Progenitor cell of endocrine pancreas (in vitro differentiated cells): ENCODE data around the gene CERCAM. TPM values are rescaled to one million over a fixed set of nuclear protein-coding genes. Genes with fewer than 3 reads are reported as not detected.

ENCODE experiments used
- DNase-seq: peaks from one replicate; pipeline ENCODE4 v3.0.0; 2021; ENCODE audit warnings: low spot score; ENCODE audit not compliant: unreplicated experiment
- H3K27ac Mint-ChIP-seq: 2 replicates; pipeline ENCODE4 v1.8.0; 2021; ENCODE audit warnings: mild to moderate bottlenecking, moderate library complexity, mixed read lengths
- H3K27me3 Mint-ChIP-seq: 2 replicates; pipeline ENCODE4 v1.8.0; 2021; ENCODE audit warnings: mixed read lengths
- H3K36me3 Mint-ChIP-seq: 2 replicates; pipeline ENCODE4 v1.8.0; 2022; ENCODE audit warnings: mixed read lengths; ENCODE audit not compliant: insufficient read depth
- H3K4me1 Mint-ChIP-seq: 2 replicates; pipeline ENCODE4 v1.8.0; 2021; ENCODE audit warnings: low read depth, mixed read lengths
- H3K4me3 Mint-ChIP-seq: 2 replicates; pipeline ENCODE4 v1.8.0; 2021; ENCODE audit warnings: low read depth, mild to moderate bottlenecking, moderate library complexity, mixed read lengths
- H3K9me3 Mint-ChIP-seq: 2 replicates; pipeline ENCODE4 v1.8.0; 2021; ENCODE audit warnings: low read depth, mixed read lengths
- total RNA-seq: library from RNA; stranded (reverse); gene quantifications from 2 replicates; pipeline ENCODE4 v1.2.1, GENCODE V29; 2021
- TF ChIP-seq, protein P1 (sequence below): fragments of 200-600 bp; sonication (generic); IDR thresholded peaks from one replicate; pipeline ENCODE4 v1.5.0; 2021; ENCODE audit warnings: antibody characterized with exemption, mild to moderate bottlenecking; ENCODE audit not compliant: unreplicated experiment

Gene CERCAM
- total RNA-seq, 1 donor from 2014 or later: 19.6 TPM

DNA sequence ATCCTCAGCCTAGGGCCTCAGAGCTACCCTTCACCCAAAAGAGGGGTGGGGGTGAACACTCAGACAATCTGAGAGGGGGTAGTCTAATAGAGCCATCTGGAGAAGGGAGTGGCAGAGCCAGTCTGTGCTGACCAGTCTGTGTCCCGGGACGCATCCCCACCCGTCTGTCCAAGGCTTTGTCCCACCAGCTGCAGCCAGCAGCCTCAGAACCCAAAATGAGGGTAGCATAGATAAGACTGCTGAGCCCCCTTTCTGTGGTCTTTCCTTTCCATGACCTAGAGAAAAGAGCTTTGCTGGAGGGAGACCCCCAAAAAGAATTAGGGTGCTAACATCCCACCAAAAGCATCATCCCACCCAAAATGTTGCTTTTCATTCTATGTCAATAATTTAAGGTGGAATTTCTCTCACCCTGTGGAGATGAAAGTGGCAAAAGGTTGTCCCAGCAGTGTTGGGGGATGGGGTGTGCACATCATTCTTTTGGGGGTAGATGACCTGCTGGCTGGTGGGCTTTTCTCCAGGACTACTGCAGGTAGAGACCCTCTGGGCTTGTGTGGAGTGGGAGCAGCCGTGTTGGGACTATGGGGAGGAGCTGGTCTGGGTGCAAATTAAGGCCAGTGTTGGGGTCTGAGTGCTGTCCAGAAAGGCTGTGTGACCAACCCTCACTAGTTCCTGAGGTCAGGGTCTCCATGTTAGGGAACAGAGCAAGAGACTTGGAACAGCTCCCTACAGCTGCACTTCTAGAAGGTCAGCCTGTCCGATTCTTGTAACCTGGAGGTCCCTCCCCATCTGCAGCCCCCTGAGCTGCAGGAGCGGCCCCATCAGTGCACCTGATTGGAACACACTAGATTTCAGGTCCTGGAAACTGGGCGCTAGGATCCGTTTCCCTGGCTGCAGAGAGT is 29.6 kb upstream of the CERCAM start:
- Mint-ChIP-seq H3K27me3 (peaks cover 49% of the 10 kb centered on the region), H3K27ac (no peak overlapping the region), H3K9me3 (no peaks in the 10 kb centered on the region), H3K36me3 (peaks cover 8% of the 10 kb centered on the region), H3K4me1 (peaks cover 4% of the 10 kb centered on the region), H3K4me3 (no peak overlapping the region)
- DNase-seq: no peak
- TF ChIP-seq, protein P1, sequence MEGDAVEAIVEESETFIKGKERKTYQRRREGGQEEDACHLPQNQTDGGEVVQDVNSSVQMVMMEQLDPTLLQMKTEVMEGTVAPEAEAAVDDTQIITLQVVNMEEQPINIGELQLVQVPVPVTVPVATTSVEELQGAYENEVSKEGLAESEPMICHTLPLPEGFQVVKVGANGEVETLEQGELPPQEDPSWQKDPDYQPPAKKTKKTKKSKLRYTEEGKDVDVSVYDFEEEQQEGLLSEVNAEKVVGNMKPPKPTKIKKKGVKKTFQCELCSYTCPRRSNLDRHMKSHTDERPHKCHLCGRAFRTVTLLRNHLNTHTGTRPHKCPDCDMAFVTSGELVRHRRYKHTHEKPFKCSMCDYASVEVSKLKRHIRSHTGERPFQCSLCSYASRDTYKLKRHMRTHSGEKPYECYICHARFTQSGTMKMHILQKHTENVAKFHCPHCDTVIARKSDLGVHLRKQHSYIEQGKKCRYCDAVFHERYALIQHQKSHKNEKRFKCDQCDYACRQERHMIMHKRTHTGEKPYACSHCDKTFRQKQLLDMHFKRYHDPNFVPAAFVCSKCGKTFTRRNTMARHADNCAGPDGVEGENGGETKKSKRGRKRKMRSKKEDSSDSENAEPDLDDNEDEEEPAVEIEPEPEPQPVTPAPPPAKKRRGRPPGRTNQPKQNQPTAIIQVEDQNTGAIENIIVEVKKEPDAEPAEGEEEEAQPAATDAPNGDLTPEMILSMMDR: no peak

DNA sequence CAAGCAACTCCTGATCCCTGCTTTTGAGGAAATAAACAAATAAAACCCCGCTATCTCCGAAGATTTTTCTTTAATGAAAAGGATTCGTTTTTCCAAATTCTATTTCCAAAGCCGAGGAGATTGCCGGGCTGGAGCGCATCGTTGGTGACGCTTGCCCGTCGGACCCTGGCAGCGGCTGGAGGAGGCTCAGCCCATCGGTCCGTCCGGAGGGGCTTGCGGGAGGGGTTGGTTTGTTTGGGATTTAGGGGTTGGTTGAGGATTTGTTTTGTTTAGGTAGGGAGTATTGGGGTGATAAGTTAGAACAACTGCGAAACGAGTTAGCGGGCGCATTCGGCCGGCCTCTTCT is 28.7 kb upstream of the CERCAM start:
- TF ChIP-seq, protein P1: no peak
- Mint-ChIP-seq H3K4me3 (no peak overlapping the region), H3K4me1 (peaks cover 5% of the 10 kb centered on the region), H3K27me3 (peaks cover 54% of the 10 kb centered on the region), H3K36me3 (peaks cover 8% of the 10 kb centered on the region), H3K9me3 (no peaks in the 10 kb centered on the region), H3K27ac (no peak overlapping the region)
- DNase-seq: no peak

DNA sequence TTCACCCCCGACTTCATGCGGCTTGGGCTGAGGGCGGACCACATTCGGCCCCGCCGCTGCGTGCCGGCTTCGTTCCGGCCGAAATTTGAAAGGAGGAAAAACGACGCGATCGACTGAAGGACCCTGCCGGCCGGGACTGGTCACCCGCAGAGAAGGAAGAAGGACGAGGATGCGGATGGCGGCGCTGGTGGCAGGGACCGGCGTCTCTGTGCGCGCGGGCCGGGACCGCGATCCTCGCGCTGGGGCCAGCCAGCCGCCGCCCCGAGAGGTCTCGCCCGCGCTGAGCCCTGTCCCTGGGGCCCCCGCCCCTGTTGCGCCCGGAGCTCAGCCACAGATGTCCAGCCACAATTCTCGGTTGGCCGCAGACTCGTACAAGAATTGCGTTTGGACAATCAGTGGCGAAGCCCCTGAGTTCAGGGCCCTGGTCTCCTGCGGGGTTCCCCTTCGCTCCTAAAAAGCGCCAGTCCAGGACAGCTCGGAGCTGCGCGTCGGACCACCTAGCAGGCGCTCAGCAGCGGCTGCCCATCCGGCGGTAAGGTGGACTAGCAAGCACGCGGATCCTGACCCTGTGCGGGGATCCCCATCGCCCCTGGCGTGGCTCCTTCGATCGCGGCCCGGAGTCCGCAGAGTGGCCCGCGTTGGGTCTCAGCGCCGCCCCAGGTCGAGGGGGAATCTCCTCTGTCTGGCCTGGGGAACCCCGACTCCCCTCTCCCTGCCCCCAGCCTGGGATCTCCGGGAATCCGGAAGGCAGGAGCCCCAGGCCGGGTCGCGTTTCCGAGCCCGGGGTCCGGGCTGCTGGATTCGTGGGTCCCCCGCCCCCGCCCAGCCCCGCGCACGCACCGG is 28.1 kb upstream of the CERCAM start:
- Mint-ChIP-seq H3K27me3 (peaks cover 60% of the 10 kb centered on the region), H3K4me1 (peaks cover 7% of the 10 kb centered on the region)
- TF ChIP-seq, protein P1: no peak

DNA sequence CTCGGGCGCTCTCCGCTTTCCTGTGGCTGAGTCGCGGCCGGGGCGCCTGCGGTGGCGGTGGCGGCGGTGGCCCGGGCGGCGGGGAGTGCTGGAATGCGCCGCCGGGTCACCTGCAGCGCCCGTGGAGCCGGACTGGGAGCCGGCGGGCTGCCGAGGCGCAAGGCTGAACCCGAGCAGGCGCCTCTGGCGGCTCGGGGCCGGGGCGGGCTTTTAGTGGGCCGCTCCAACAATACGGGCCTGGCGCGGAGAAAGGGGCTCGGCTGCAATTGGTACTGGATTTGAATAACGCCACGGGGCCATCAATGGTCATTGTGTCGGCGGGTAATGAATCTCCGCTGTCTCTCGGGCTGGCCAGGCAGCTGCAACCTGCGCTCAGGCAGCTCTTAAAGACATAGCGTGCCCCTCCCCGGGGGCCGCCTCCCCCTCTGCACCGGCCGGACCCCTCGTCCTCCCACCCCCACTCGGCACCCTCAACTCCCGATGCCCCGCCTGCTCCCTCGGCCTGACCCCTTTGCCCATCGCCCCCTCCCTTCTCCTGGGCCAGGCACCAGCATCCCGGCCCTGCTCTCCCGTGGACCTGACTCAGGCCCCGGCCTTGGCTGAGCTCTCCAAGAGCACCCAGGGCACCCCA is 27.4 kb upstream of the CERCAM start:
- H3K27me3 Mint-ChIP-seq: peaks cover 67% of the 10 kb centered on the region
- H3K9me3 Mint-ChIP-seq: no peaks in the 10 kb centered on the region
- TF ChIP-seq, protein P1: no peak
- H3K4me3 Mint-ChIP-seq: no peak overlapping the region
- peak; percentile 18 for DNase-seq
- peaks cover 7% of the 10 kb centered on the region for H3K4me1 Mint-ChIP-seq
- H3K27ac Mint-ChIP-seq: no peak overlapping the region
- peaks cover 8% of the 10 kb centered on the region for H3K36me3 Mint-ChIP-seq

More for the DNA sequence above, 28.1 kb upstream of the CERCAM start:
- Mint-ChIP-seq H3K36me3 (peaks cover 8% of the 10 kb centered on the region), H3K9me3 (no peaks in the 10 kb centered on the region), H3K27ac (no peak overlapping the region), H3K4me3 (no peak overlapping the region)
- DNase-seq: no peak

DNA sequence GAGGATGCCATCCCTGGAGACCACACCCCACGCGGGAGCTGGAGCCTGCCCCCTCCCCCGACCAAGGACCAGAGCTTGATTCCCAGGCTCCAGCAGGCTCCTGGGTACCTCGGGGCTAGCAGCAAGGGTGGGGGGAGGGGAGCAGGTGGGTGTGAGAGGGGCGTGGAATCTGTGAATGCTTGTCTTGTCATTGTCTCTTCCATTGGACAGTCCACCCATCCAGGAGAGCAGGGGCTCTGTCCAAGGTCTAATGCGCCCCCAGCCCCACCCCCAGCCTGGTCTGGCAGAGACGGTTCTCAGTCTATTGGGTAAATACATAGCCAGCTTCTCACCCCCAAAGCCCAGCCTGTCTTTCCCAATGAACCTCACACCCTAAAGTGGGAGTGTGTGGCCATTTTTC is 26.7 kb upstream of the CERCAM start:
- no peak overlapping the region for H3K27ac Mint-ChIP-seq

More for the DNA sequence above, 26.7 kb upstream of the CERCAM start:
- Mint-ChIP-seq H3K27me3 (peaks cover 67% of the 10 kb centered on the region), H3K36me3 (peaks cover 7% of the 10 kb centered on the region), H3K4me1 (peaks cover 7% of the 10 kb centered on the region), H3K4me3 (no peak overlapping the region), H3K9me3 (no peaks in the 10 kb centered on the region)
- DNase-seq: no peak
- TF ChIP-seq, protein P1: no peak
